Mammary epithelial cell (primary cell): ENCODE results near the gene SVEP1.

Experiments used
- EZH2 ChIP-seq: IDR thresholded peaks from 2 replicates; pipeline ENCODE4 v1.6.1; 2012; ENCODE audit warnings: low read length, inconsistent platforms, borderline replicate concordance
- TF ChIP-seq, protein P1 (sequence below), 2 donors: IDR thresholded peaks in 1 of 2; conservative IDR thresholded peaks in 1 of 2; 2 replicates each; pipeline ENCODE4 v1.5.1; 2011 to 2012; ENCODE audit warnings: inconsistent platforms in 2 of 2, low read length in 2 of 2, mild to moderate bottlenecking in 2 of 2, control low read depth in 1 of 2, low read depth in 1 of 2; ENCODE audit not compliant: insufficient read depth in 1 of 2; ENCODE audit errors: extremely low read depth in 1 of 2

GRCh38 chr9:110571801-110572483 lies 7.6 kb downstream of the SVEP1 start:
- TF ChIP-seq, protein P1, sequence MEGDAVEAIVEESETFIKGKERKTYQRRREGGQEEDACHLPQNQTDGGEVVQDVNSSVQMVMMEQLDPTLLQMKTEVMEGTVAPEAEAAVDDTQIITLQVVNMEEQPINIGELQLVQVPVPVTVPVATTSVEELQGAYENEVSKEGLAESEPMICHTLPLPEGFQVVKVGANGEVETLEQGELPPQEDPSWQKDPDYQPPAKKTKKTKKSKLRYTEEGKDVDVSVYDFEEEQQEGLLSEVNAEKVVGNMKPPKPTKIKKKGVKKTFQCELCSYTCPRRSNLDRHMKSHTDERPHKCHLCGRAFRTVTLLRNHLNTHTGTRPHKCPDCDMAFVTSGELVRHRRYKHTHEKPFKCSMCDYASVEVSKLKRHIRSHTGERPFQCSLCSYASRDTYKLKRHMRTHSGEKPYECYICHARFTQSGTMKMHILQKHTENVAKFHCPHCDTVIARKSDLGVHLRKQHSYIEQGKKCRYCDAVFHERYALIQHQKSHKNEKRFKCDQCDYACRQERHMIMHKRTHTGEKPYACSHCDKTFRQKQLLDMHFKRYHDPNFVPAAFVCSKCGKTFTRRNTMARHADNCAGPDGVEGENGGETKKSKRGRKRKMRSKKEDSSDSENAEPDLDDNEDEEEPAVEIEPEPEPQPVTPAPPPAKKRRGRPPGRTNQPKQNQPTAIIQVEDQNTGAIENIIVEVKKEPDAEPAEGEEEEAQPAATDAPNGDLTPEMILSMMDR (conservative IDR thresholded peaks at IDR 0.05 in 1 of 2, IDR thresholded peaks at IDR 0.05 in 1 of 2; ENCODE audit: extremely low read depth in 1 of 2, insufficient read depth in 1 of 2, low read depth in 1 of 2, low read length in 2 of 2), result no peak
- TF ChIP-seq EZH2, result no peak
